H1 (cell line): ENCODE measurements around the gene GCNA. TPM values are rescaled to one million over a fixed set of nuclear protein-coding genes. Genes with fewer than 3 reads are reported as not detected.

Source experiments
- CTCF ChIA-PET: fragments of 300-600 bp; sonication (Branson Sonifier 250); formaldehyde crosslinking; loops from one replicate; lab custom pipeline; 2021; ENCODE audit not compliant: partially characterized antibody; lab: Charles Lee
- POLR2A ChIA-PET: fragments of 300-600 bp; sonication (Branson Sonifier 250); formaldehyde crosslinking; loops from one replicate; lab custom pipeline; 2021; ENCODE audit warnings: inconsistent platforms; ENCODE audit not compliant: partially characterized antibody; lab: Charles Lee
- DNase-seq, 2 experiments: peaks; one replicate each; pipeline versions ENCODE4 v3.0.0 to v3.0.0-alpha.2; 2010 to 2022; ENCODE audit warnings: low spot score in 2 of 2, low read depth in 1 of 2, mixed read lengths in 1 of 2
- FAIRE-seq: peaks from 2 replicates; lab custom pipeline; 2011; peaks lifted over from hg19 to GRCh38; lab: Jason Lieb, UNC
- H2AFZ ChIP-seq: 2 replicates; pipeline ENCODE4 v1.8.1; 2012; ENCODE audit warnings: low read length, inconsistent platforms
- H2AK5ac ChIP-seq: 2 replicates; pipeline ENCODE4 v1.6.1; 2013; ENCODE audit warnings: low read depth, low read length
- H2BK120ac ChIP-seq: replicated peaks from 2 replicates; pipeline ENCODE3; 2013; ENCODE audit warnings: low read depth, low read length, inconsistent platforms
- H2BK12ac ChIP-seq: 2 replicates; pipeline ENCODE4 v1.6.1; 2013; ENCODE audit warnings: low read depth, low read length
- H2BK15ac ChIP-seq: 2 replicates; pipeline ENCODE4 v1.6.1; 2013; ENCODE audit warnings: low read length
- H2BK20ac ChIP-seq: 2 replicates; pipeline ENCODE4 v1.6.1; 2013; ENCODE audit warnings: low read length
- H2BK5ac ChIP-seq: 2 replicates; pipeline ENCODE4 v1.6.1; 2013; ENCODE audit warnings: low read depth, low read length
- H3K14ac ChIP-seq: 2 replicates; pipeline ENCODE4 v1.6.1; 2013; ENCODE audit warnings: inconsistent platforms; ENCODE audit not compliant: insufficient read length
- H3K18ac ChIP-seq: 2 replicates; pipeline ENCODE4 v1.6.1; 2013; ENCODE audit warnings: low read length; ENCODE audit errors: extremely low read depth
- H3K23ac ChIP-seq: 2 replicates; pipeline ENCODE4 v1.6.1; 2013; ENCODE audit warnings: inconsistent platforms; ENCODE audit not compliant: insufficient read length
- H3K23me2 ChIP-seq: 2 replicates; pipeline ENCODE4 v1.6.1; 2013; ENCODE audit warnings: low read depth, low read length
- H3K27ac ChIP-seq: 2 replicates; pipeline ENCODE4 v1.6.1; 2011; ENCODE audit warnings: low read depth, low read length, inconsistent platforms
- H3K27me3 ChIP-seq, 4 experiments: replicated peaks in 1 of 4; 1 replicate in 1 of 4; 2 replicates in 3 of 4; pipeline versions ENCODE4 v1.6.1 to v1.8.1; 2011 to 2013; ENCODE audit warnings: low read length in 3 of 4, mild to moderate bottlenecking in 3 of 4, inconsistent platforms in 2 of 4, mixed read lengths in 2 of 4, moderate library complexity in 1 of 4; ENCODE audit not compliant: control insufficient read depth in 3 of 4, insufficient read depth in 3 of 4; ENCODE audit errors: extremely low read depth in 1 of 4
- H3K36me3 ChIP-seq, 4 experiments: 2 replicates each; pipeline versions ENCODE4 v1.6.1 to v1.8.1; 2011 to 2013; ENCODE audit warnings: mild to moderate bottlenecking in 4 of 4, low read length in 3 of 4, moderate library complexity in 2 of 4, control low read depth in 1 of 4, inconsistent platforms in 1 of 4; ENCODE audit not compliant: insufficient read depth in 4 of 4, control insufficient read depth in 2 of 4
- H3K4ac ChIP-seq: replicated peaks from 2 replicates; pipeline ENCODE3; 2013; ENCODE audit warnings: low read length, low read depth, mixed read lengths, inconsistent platforms; ENCODE audit not compliant: insufficient read length
- H3K4me1 ChIP-seq, 4 experiments: replicated peaks in 1 of 4; 1 replicate in 1 of 4; 2 replicates in 3 of 4; pipeline versions ENCODE4 v1.6.1 to v1.8.1; 2011 to 2013; ENCODE audit warnings: low read length in 3 of 4, inconsistent platforms in 2 of 4, mixed read lengths in 1 of 4; ENCODE audit not compliant: insufficient read depth in 4 of 4, control insufficient read depth in 3 of 4
- H3K4me2 ChIP-seq, 2 experiments: 2 replicates each; pipeline versions ENCODE4 v1.6.1 to v1.8.1; 2011 to 2013; ENCODE audit warnings: low read depth in 2 of 2, low read length in 2 of 2, control low read depth in 1 of 2, inconsistent platforms in 1 of 2, mild to moderate bottlenecking in 1 of 2; ENCODE audit not compliant: insufficient read depth in 1 of 2
- H3K4me3 ChIP-seq, 4 experiments: fragments of 200-600, 300-600 bp in 1 of 4; sonication (generic), shearing (Covaris generic), sonication (Bioruptor Twin) in 1 of 4; 2 replicates each; pipeline versions ENCODE4 v1.5.1 to v1.8.1; 2011 to 2016; ENCODE audit warnings: low read length in 4 of 4, low read depth in 3 of 4, control low read depth in 2 of 4, inconsistent platforms in 2 of 4, mild to moderate bottlenecking in 2 of 4, mixed read lengths in 1 of 4, moderate library complexity in 1 of 4; ENCODE audit not compliant: insufficient read depth in 2 of 4; ENCODE audit errors: extremely low read depth in 1 of 4
- H3K56ac ChIP-seq: replicated peaks from 2 replicates; pipeline ENCODE3; 2013; ENCODE audit warnings: low read depth, mild to moderate bottlenecking, mixed read lengths, low read length, inconsistent platforms; ENCODE audit not compliant: insufficient read length
- H3K79me1 ChIP-seq: 2 replicates; pipeline ENCODE4 v1.6.1; 2013; ENCODE audit warnings: low read depth, low read length, control low read depth
- H3K79me2 ChIP-seq, 2 experiments: 2 replicates each; pipeline versions ENCODE4 v1.6.1 to v1.8.1; 2012 to 2013; ENCODE audit warnings: low read length in 2 of 2, mild to moderate bottlenecking in 2 of 2, inconsistent platforms in 1 of 2; ENCODE audit not compliant: insufficient read depth in 2 of 2, control insufficient read depth in 1 of 2
- H3K9ac ChIP-seq, 4 experiments: replicated peaks in 1 of 4; 1 replicate in 1 of 4; 2 replicates in 3 of 4; pipeline versions ENCODE4 v1.6.1 to v1.8.1; 2011 to 2013; ENCODE audit warnings: low read depth in 3 of 4, low read length in 3 of 4, control low read depth in 2 of 4, mild to moderate bottlenecking in 2 of 4, moderate library complexity in 2 of 4, inconsistent platforms in 1 of 4; ENCODE audit errors: extremely low read depth in 1 of 4
- H3K9me3 ChIP-seq, 2 experiments: 2 replicates each; pipeline versions ENCODE4 v1.6.1 to v1.8.1; 2012 to 2013; ENCODE audit warnings: mild to moderate bottlenecking in 2 of 2, moderate library complexity in 2 of 2, control low read depth in 1 of 2, inconsistent platforms in 1 of 2, low read depth in 1 of 2, low read length in 1 of 2, mixed read lengths in 1 of 2; ENCODE audit not compliant: insufficient read depth in 2 of 2
- H4K20me1 ChIP-seq, 2 experiments: replicated peaks in 1 of 2; 2 replicates each; pipeline versions ENCODE3 to v1.8.1; 2011 to 2013; ENCODE audit warnings: inconsistent platforms in 2 of 2, low read length in 2 of 2, mild to moderate bottlenecking in 1 of 2; ENCODE audit not compliant: insufficient read depth in 2 of 2, control insufficient read depth in 1 of 2
- H4K5ac ChIP-seq: 2 replicates; pipeline ENCODE4 v1.6.1; 2013; ENCODE audit warnings: low read length, low read depth, mixed read lengths, inconsistent platforms; ENCODE audit not compliant: insufficient read length
- H4K8ac ChIP-seq: 2 replicates; pipeline ENCODE4 v1.8.0; 2013; ENCODE audit warnings: mild to moderate bottlenecking, moderate library complexity, low read length, inconsistent platforms; ENCODE audit not compliant: insufficient read depth; ENCODE audit errors: extremely low read depth
- H4K91ac ChIP-seq: replicated peaks from 2 replicates; pipeline ENCODE3; 2013; ENCODE audit warnings: low read length, mixed read lengths, inconsistent platforms; ENCODE audit not compliant: insufficient read length
- BACH1 ChIP-seq: IDR thresholded peaks from 2 replicates; pipeline ENCODE4 v1.6.1; 2012; ENCODE audit warnings: low read length, improper control_type of control experiment
- BRCA1 ChIP-seq: IDR thresholded peaks from 2 replicates; pipeline ENCODE4 v1.6.1; 2012; ENCODE audit warnings: low read depth, low read length, improper control_type of control experiment
- CEBPB ChIP-seq: IDR thresholded peaks from 2 replicates; pipeline ENCODE4 v1.6.1; 2012; ENCODE audit warnings: low read depth, low read length
- EGR1 ChIP-seq: IDR thresholded peaks from 2 replicates; pipeline ENCODE4 v1.6.1; 2011; ENCODE audit warnings: low read depth, low read length, borderline replicate concordance
- EZH2 ChIP-seq: fragments of 200-600 bp; sonication (generic); IDR thresholded peaks from 2 replicates; pipeline ENCODE4 v1.7.1; 2012; ENCODE audit warnings: low read depth, mild to moderate bottlenecking, moderate library complexity, low read length, inconsistent platforms; ENCODE audit not compliant: severe bottlenecking
- GABPA ChIP-seq: IDR thresholded peaks from 2 replicates; pipeline ENCODE4 v1.6.1; 2011; ENCODE audit warnings: mild to moderate bottlenecking, low read length, moderate library complexity, borderline replicate concordance; ENCODE audit not compliant: insufficient read depth
- POLR2A ChIP-seq, 2 experiments: IDR thresholded peaks; 1 replicate in 1 of 2; 2 replicates in 1 of 2; pipeline ENCODE4 v1.6.1; 2011; ENCODE audit warnings: low read depth in 2 of 2, low read length in 2 of 2, mild to moderate bottlenecking in 2 of 2; ENCODE audit errors: control extremely low read depth in 1 of 2
- RBBP5 ChIP-seq: IDR thresholded peaks from 2 replicates; pipeline ENCODE4 v1.7.1; 2012; ENCODE audit warnings: low read depth, mild to moderate bottlenecking, inconsistent platforms, low read length, moderate library complexity, borderline replicate concordance
- RNF2 ChIP-seq: fragments of 200-900, 300-1000 bp; sonication (generic); IDR thresholded peaks from 2 replicates; pipeline ENCODE4 v1.7.1; 2016; ENCODE audit warnings: borderline replicate concordance, low read depth, mild to moderate bottlenecking, antibody characterized with exemption, low read length; ENCODE audit not compliant: poor library complexity, severe bottlenecking; ENCODE audit errors: missing control alignments
- SIX5 ChIP-seq: IDR thresholded peaks from 2 replicates; pipeline ENCODE4 v1.6.1; 2011; ENCODE audit warnings: mild to moderate bottlenecking, low read depth, low read length
- SP1 ChIP-seq: IDR thresholded peaks from 2 replicates; pipeline ENCODE4 v1.6.1; 2011; ENCODE audit warnings: low read depth, low read length
- WGBS, 2 experiments: shearing (Covaris generic) in 1 of 2; methylation state at CpG; one replicate each; pipeline versions ENCODE4 v1.1.6 to v1.1.7; 2013 to 2015; ENCODE audit warnings: low lambda C conversion rate in 2 of 2, mixed read lengths in 2 of 2, inconsistent platforms in 1 of 2, low coverage in 1 of 2, missing lambda C conversion rate in 1 of 2; ENCODE audit not compliant: insufficient replicate concordance in 2 of 2, insufficient coverage in 1 of 2, insufficient read length in 1 of 2; ENCODE audit errors: extremely low coverage in 1 of 2, missing lambda C conversion rate in 1 of 2; 5-methylcytosine and 5-hydroxymethylcytosine counted together
- polyA plus RNA-seq, 7 experiments: library from polyadenylated mRNA; depleted of rRNA in 3 of 7; stranded (reverse) in 5 of 7; unstranded in 2 of 7; fragments of >200 nt in 5 of 7; fragments of 200-250 nt in 2 of 7; gene quantifications; 1 replicate in 5 of 7; 2 replicates in 1 of 7; 4 replicates in 1 of 7; pipeline versions ENCODE4 v1.2.1 to v1.2.3, GENCODE V29; 2011 to 2013; ENCODE audit warnings: missing spikeins in 2 of 7, mixed read lengths in 2 of 7
- total RNA-seq: library from RNA; stranded (reverse); fragmentation: NEBNext Ultra II Directional; extraction: Animal tissue kit (Norgen Biotek cat#: 25700); gene quantifications from 2 replicates; pipeline ENCODE4 v1.2.1, GENCODE V29; 2021

The GCNA gene
- total and polyA plus RNA-seq, 2 of the 8 experiments (the other 6 are each of a cell fraction or from before 2014, with no cell fraction given), result 0.41 to 0.95 TPM

GRCh38 chrX:71612256-71612655 lies 34.0 kb downstream of the GCNA start:
- Histone ChIP-seq H3K36me3 (peaks cover 0 to 6% (median 2%) of the 10 kb centered on the region in 4 experiments; a peak in 2 of 8 replicates), H3K56ac (no peak overlapping the region), H4K20me1 (no peaks in the 10 kb centered on the region)
- TF ChIP-seq RBBP5 (no peak), EGR1 (no peak), BACH1 (no peak), EZH2 (no peak), RNF2 (no peak), SP1 (no peak), GABPA (no peak), CEBPB (no peak), POLR2A (IDR thresholded peaks at IDR 0.05; ENCODE audit: control extremely low read depth in 1 of 2, low read depth in 2 of 2, low read length in 2 of 2) (no peak), SIX5 (no peak), BRCA1 (no peak)
- TF ChIP-seq, all 59 proteins: peak for 0
- Histone ChIP-seq H3K23me2 (no peaks in the 10 kb centered on the region), H3K18ac (no peak overlapping the region), H3K9me3 (no peaks in the 10 kb centered on the region), H2BK20ac (no peak overlapping the region), H2AFZ (no peak overlapping the region), H3K79me2 (no peaks in the 10 kb centered on the region), H2BK12ac (no peak overlapping the region), H2BK120ac (no peak overlapping the region), H3K4me1 (no peaks in the 10 kb centered on the region), H3K9ac (no peak overlapping the region), H3K23ac (no peak overlapping the region), H2BK15ac (no peak overlapping the region), H3K27me3 (no peaks in the 10 kb centered on the region), H3K14ac (no peak overlapping the region), H3K4me3 (no peak overlapping the region), H4K91ac (no peak overlapping the region), H2AK5ac (no peak overlapping the region), H3K27ac (no peak overlapping the region), H4K8ac (no peak overlapping the region), H4K5ac (no peak overlapping the region), H3K79me1 (no peaks in the 10 kb centered on the region), H3K4me2 (no peak overlapping the region), H2BK5ac (no peak overlapping the region), H3K4ac (no peak overlapping the region)
- POLR2A ChIA-PET, result no interaction called here
- CTCF ChIA-PET, result no interaction called here
- DNase-seq (no peak), FAIRE-seq (no peak)
- WGBS, 2 experiments, result 94% methylated on average over 5 of the region's 8 CpGs; no CpG with 5 or more reads in 1 of the 2 experiments
